GM08714 (cell line): ENCODE measurements around the gene RCN1.

Experiments
- H3K4me3 ChIP-seq: fragments of 200-500 bp; sonication (Bioruptor generic); 2 replicates; pipeline ENCODE4 v1.5.1; 2014; ENCODE audit warnings: mild to moderate bottlenecking, low read length, inconsistent platforms
- ZNF274 ChIP-seq: IDR thresholded peaks from 2 replicates; pipeline ENCODE4 v1.6.1; 2012; ENCODE audit warnings: mild to moderate bottlenecking, low read depth, low read length

RCN1 gene

DNA sequence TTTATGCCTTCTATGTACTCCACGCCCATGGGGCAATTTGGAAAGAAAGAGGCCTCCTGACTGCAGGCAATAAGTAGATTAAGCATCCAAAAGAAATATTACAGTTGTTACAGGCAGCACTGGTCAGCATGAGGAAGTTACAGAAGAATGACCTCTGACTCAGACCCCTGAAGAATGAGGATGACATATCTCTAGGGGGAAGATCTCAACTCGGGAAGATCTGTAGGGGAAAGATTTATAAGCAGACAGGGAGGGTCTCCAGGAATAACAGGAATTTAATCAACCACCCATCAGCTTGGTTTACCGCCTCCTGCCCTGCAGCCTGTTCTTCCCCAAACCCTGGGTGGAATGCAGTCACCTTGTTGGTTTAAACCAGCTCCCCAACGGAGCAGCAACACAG lies 58.0 kb downstream of the RCN1 start:
- TF ChIP-seq ZNF274, result no peak
- H3K4me3 ChIP-seq, result no peak overlapping the region

DNA sequence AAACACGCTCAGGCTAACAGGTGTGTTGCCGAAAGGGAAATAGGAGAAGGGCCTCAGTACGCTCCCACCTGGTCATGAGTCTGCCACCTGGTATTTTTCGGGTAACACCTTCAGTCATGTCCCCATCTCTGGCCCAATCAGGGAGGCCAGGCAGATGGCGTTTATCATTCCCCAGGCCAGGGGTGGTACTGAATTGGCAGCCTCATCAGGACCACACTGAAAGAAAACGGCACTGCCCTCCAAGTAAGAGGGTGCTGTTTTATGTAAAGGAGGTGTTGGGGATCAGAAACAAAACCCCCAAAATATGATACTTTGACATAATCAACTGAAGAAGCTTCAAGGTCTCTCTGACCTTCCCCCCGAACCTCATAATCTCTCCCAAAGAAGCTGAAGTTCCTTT lies 58.9 kb downstream of the RCN1 start:
- no peak overlapping the region for H3K4me3 ChIP-seq
- TF ChIP-seq ZNF274, result no peak

DNA sequence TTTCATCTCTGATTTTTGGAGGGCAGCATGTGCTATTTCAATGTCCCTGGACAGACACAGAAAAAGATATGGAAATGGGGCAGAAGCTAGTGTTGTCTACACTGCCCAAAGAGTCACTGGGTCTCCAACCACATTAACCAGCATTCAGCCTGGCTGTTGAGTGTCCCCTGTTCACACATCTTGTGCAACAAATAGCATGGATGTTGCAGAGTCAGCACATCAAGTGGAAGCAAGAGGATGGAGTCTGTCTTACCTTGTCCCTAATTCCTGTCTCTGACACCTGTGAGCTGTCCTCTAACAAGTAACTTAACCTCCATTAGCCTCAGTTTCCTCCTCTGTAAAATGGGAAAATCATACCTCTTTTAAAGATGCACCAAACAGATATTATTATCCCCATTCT lies 60.2 kb downstream of the RCN1 start:
- no peak for TF ChIP-seq ZNF274
- no peak overlapping the region for H3K4me3 ChIP-seq

DNA sequence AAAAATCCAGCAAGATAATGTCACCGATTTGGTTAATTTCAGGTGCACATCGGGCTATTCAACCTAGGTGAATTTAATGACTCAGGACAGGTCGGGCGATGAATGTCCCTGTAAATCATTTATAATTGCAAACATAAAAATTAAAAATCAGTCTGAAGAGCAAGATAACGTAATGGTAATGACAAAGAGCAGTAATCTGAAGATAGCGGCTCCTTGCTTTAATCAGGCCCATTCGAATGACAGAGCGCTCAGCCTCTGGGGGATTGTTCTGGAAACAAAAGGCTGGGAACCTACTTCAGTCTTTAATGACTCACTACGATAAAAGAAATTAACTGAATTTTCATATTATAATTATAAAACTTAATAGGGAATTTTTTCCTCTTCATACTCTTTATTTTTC lies 61.3 kb downstream of the RCN1 start:
- TF ChIP-seq ZNF274, result no peak
- H3K4me3 ChIP-seq, result no peak overlapping the region

DNA sequence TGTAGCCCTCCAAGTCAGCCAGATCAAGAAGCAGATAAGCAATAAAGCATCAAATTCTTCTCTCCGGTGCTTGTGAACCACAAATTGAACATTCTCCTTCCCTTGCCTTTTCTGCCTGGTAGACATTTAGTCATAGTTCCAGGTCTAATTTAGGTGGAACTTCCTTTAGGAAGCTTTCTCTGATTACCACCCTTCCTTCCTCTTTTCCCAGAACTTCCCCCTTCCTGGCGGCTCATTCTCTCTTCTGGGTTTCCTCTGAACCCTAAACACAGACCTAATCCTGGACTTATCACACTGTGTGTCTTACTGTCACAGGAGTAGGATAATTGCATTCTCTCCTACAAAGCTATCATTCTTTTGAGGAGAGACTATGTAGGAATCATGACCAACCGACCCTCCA lies 61.9 kb downstream of the RCN1 start:
- TF ChIP-seq ZNF274, result no peak

DNA sequence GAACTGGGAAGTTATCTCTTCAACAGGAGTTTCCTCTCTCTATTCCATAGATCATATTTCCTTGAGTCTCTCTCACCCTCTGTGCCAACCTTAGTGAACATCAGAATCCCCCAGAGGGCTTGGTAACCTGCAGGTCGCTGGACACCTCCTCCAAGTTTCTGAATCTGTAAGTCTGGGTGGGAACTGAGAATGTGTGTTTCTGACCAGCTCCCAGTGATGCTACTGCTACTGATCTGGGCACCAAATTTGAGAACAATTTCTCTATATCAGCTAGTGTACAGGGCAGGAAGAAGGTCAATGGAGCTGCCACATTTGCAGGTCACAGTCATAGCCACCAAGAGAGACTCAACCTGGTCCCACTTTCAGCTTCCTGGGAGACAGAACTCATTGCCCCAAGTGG lies 62.9 kb downstream of the RCN1 start:
- H3K4me3 ChIP-seq, result no peak overlapping the region
- no peak for TF ChIP-seq ZNF274

More for the DNA sequence above, 61.9 kb downstream of the RCN1 start:
- no peak overlapping the region for H3K4me3 ChIP-seq

DNA sequence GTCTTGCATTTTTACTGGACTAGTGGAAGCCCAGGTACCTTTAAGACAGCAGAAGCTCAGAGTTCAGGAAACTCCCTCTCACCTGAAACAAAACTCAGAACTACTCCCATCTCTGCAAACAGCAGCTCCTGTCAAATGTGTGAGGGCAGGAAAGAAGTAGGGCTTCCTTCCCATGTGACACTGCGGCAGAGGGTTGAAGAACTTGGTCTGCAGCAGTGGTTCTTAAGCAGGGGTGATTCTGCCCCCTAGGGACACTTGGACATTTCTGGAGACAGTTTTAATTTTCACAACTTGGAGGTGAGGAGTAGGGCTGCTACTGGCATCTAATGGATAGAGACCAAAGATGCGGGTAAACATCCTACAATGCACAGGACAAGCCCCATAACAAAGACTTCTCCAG lies 63.4 kb downstream of the RCN1 start:
- no peak overlapping the region for H3K4me3 ChIP-seq
- TF ChIP-seq ZNF274, result no peak
